Hematopoietic multipotent progenitor cell treated with erythropoietin and hydrocortisone succinate and interleukin-3 and kit ligand, for 17 days (in vitro differentiated cells): Measurements from ENCODE around the gene TGFBI.
"Not testable (repeated sequence)": the region's sequence is repeated elsewhere in the genome, so short reads cannot be mapped to it uniquely, and the experiment has no call there.

Experiments
- DNase-seq: peaks from one replicate; pipeline ENCODE4 v3.0.0-alpha.2; 2015; ENCODE audit warnings: low spot score

The TGFBI gene

DNA sequence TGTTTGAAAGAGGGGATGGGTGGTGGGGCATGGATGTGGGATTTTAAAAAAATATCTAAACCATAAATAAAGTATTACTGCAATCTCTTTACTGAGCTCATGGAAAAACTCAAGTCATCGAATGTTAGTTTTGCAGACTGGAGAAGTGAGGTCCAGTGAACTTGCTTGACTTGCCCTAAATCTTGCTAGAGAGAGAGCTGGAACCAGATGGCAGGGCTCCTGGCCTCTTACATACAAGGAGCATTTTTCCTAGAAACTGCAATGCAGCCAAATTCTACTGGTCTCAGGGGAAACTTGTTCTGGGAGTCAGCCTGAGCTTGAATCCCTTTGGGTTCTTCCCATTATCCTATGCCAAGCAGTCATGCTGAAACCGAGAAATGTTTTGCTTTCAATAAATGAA, 2.9 kb upstream of the TGFBI start:
- DNase-seq = no peak

DNA sequence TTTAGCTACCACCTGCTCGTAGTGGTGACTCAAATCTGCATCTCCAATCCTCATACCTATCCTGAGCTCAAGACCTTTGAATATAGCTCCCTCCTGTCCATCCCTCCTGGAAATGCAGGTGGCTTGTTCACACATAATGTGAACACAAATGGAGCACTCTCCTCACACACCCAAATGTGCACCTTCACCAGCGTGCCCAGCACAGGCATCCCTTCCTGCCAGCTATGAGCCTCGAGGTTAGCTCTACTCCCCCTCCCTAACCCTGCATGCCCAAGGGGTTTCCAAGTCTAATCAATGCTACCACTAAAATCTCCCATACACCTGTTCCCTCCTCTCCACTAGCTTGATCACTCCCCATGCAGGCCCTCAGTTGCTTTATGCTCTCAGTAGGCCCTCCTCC, 2.2 kb upstream of the TGFBI start:
- DNase-seq = no peak

DNA sequence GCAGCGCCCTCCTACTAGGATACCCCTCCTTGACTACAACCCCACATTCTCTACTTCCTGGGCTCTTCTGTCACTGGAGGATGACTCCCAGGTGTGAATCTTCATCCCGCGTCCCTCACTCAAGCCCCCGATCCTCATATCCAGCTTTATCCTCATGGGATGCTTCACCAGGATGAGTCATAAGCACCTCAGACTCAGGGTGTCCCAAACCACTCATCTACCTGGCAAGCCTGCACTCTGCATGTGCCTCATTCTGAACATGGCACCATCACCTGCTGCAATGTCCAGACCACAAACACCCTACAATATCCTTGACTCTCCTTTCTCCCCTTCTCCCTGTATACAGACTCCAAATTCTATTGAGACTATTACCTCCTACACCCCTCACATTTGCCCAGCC, 1.5 kb upstream of the TGFBI start:
- DNase-seq = no peak

DNA sequence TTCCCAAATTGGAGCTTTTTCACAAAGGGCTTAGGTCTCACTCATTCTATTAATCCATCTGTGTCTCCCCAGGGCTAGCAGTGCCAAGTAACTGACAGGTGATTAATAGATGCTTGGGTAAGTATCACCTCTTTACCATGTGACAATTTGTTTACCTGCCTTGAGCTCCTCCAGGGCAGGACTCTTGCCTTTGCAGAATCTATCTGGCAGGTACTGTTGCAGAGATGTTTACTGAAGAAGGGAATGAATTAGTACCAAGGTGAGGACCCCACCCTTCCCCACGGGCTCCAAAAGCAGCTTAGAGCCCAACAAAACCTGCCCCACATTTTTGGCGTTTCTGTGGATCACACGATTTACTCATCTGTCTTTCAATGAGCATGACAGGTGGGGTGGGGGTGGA, 698 bp upstream of the TGFBI start:
- no peak for DNase-seq

DNA sequence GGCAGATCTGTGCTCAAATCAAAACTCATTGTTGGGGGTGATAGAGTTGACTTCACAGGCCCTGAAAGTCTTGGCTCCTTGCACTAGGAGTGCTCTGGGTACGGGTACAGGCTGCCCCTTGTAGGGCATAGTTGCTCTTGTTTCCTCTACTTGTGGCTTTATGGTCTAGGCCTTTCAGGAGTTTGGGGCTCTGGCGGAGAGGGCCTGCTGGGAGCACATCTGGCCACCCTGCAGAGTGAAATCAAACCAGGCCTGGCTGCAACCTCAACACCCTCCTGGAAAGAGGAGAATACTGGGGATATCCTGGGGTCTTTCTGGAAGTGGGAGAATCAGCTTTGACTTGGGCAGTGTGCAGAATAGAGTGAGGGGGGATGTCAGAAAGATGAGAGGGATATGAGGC, 1.5 kb downstream of the TGFBI start:
- DNase-seq = no peak

DNA sequence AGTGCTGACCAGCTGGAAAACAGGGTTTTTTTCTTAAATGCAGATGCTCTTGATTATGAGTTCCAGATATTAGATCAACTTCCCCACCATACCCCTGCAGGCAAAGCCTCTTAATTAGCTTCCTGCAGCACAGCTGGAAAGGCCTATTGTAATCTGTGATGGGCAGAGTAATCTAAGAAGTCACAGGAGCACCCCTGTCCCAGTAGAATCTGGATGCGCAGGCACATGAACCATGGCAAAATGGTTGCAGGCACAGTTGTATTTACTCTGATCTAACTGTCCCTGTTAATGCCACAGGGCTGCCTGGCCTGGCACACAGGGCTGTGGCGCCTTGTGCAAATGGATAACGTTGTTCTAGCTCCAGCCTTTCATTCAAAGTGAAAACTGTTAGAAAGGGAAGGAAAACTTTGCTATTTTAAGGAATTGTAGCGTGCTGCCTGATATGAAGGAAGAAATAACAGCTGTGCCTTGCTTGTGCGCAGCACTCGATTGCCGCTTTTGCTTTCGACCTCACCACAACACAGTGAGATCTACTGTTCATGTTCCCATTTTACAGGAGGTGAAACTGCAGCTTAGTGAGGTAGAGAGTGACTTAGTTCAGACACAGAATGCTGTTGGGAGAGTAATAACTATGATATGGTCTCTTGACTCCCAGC, 2.3 kb downstream of the TGFBI start:
- no peak for DNase-seq

DNA sequence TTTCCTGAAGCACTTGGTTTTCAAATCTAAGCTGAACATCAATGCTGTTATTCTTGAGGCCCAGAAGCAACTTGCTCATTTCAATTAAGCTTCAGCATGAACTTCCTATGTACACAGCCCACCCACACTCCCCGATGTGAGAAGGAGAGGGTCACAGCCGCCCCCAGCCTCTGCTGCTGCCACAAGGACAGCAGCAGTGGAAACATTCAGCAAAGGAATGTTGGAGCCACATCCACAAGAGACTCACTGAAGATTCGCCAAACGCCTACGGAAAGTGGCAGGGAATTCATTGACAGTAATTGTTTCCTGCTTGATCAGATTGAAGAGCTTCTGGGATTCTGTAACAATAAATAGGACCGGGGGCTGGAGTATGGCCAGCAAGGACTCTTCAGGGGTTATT, 2.9 kb downstream of the TGFBI start:
- no peak for DNase-seq

DNA sequence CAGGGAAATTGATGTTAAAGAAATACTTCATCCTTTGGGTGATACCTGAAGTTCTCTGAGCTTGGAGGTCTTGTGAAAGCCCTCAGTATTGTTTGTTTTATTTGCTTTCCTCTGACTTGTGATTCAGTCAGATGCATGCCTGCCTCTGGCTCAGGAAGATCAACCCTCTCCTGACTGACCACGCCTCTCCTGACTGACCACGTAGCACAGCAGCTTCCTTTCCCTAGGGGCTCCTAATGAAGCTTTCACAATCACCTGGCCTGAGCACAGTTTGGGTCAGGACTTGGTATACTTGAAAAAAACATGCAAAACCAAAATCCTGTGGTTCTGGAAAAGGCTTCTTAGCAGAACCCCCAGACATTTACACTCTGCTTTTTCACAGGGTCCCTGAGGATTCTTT, 3.8 kb downstream of the TGFBI start:
- DNase-seq = no peak

DNA sequence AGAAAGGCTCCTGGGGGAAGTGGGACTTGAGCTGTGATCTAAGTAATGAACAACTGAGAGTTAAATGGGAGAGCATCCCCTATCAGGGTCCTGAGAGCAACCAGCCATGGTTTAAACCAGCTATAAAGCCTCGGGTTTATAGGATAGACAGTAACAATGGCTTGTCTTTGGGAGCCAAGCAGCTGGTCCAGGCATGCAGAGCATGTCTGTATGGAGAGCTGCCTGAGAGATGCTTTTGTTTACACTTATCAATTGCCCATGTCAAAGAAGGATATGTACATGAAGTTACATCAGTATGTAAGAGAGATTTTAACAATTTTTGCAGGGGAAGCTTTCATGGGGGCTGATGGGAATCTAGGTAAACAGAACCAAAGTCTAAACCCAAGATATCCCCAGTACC, 4.4 kb downstream of the TGFBI start:
- no peak for DNase-seq

DNA sequence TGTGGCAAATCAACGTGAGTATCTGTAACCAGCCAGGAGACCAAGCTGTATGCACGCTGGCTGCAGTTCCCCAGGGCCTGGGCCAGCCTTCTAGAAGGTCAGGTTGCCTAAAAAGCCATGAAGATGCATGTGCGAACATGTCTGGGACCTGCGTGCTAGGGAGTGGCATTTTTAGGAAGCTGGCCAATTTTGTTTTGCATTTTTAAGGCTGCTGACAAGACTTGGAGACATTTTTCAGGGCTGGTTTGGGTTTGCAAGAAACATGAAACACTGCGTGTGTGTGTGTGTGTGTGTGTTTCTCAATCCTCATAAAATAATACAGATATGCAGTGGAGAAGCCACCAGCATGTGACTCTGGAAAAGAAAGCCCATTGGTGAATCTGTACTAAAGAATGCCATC, 5.1 kb downstream of the TGFBI start:
- no peak for DNase-seq

DNA sequence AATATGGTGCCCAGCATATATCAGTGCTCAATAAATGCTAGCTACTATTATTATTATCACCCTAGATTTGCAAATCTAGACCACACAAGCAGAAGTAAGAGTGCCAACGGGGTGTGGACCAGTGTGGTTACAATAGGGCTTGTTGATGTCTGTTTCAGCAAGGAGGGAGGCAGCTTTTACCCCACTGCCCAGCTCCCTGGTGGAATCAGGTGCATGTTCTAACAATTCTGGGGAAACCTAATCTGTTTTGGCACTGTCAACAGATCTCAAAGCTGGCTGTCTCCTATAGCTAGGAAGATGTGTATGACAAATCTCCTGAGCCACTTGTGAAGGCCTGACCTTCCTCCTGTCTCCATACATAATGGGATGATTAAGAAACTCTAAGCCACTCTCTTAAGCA, 5.7 kb downstream of the TGFBI start:
- DNase-seq = no peak

DNA sequence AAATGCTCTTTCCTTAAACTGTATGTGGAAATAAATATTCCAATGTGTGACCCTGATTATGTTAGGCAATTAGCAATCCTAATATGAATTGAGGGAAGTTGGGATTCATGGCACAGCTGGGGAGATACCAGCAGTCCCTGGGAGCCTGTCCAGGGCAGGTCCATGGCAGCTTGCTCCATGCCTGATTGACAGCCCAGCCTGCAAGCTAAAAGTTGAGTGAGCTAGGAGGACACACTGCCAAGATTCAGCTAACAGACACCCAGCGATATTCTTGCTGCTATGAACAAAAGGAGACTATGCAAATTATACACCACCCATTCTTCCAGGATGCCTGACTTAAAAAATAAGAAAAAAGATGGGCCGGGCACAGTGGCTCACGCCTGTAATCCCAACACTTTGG, 6.2 kb downstream of the TGFBI start:
- DNase-seq = no peak

DNA sequence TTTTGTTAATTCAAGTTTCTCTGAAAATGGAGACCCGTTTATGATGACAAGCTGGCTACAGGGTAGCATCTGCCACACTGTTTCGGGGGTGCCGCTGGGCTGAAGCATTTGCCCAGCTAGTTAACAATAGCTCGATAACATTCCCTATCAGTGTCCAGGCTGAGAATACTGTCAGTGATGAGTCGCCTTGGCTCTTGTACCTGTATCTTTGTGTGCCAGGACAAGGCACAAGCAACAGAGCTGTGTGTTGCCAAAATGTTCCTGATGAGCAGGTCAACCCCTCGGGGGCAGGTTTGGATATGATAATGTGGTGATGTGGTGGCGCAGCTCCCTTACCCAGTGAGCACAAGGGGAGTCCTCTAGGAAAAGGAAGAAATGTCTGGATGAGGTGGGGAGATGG, 7.0 kb downstream of the TGFBI start:
- DNase-seq = no peak

DNA sequence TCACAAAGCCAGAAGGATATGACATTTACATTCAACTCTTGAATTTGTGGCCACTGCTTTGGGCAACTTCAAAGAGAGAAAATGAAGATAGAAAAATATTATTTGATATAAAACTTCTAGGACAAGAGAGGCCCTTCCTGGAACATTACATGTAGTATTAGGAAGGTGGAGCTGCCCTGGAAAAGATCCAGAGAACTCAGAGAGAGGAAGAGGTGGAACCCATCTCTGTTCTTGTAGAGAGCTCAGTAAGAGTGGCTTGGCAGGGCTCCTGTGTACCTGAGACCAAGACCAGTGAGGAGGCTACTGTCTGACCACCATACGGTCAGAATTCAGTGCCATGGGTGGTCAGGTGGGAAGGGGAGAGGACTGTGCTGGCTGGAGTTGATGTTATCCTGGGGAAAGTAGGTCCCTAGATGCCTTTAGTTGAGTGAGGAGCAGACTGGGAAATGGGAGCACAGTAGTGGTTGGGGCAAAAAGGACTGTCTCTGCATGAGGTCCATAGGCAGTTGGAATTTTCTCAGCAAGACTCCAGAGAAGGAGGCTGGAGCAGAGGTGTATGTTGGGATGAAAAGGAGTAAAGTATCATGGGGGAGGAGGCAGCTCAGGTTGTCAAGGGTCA, 7.6 kb downstream of the TGFBI start:
- no peak for DNase-seq

DNA sequence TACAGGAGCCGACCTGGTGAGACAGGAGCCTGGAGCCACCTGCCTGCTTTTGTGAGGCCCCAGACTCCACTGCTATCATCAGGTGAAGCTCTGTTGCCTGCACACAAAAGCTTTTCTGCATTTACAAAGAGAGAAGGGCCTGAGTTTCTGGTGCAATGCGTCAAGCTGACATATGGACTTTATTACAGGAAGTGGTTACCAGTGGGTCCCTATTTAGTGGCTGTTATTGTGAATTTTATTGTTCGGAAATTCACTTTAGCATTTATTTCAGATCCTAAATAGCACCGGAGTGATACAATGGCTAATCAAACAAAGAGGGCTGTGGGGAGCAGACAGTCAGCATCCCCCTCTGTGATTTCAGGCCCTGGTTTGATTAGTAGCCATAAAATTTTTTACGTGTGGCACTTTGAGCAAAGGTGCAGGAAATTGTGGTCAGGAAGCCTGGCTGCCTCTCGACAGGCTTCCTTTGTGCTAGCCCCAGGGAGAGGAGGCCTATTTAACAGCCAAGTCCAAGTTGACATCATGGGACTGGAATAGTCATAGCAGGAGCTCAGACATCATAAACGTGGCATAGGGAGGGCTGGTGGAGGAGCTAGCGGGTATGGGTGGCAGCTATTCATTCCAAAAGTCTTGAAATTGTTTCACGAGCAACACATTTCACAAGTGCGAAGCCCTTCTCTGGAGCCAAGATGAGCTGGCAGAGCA, 8.4 kb downstream of the TGFBI start:
- no peak for DNase-seq

DNA sequence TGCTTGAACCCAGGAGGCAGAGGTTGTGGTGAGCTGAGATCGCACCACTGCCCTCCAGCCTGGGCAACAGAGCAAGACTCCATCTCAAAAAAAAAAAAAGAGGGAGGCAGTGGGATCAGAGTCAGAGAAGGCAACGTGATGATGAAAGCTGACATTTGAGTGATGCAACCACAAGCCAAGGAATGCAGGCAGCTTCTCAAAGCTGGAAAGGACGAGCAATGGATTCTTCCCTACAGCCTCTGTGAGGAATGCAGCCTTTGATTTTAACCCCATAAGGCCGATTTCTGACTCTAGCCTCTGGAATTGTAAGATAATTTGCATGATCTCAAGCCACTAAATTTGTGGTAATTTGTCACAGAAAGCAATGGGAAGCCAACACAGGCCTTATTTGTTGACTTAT, 9.8 kb downstream of the TGFBI start:
- no peak for DNase-seq

DNA sequence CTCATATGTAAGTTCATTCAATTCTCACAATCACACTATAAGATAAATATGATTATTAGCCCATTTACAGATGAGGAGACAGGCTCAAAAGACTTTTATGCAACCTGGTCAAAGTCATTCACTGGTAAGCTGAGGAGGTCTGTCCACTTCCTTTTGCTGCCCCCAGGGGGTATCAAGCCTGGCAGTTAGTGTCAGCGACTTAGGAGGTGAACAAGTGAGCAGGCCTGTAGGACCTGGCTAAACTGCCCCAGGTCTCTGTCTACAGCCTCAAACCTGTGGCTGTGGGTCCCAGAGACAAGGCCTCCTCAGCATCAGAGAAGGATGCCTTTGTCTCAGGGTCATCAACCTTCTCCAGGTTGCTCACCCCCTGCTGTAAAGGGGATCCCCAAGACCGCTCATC, 10.4 kb downstream of the TGFBI start:
- no peak for DNase-seq

DNA sequence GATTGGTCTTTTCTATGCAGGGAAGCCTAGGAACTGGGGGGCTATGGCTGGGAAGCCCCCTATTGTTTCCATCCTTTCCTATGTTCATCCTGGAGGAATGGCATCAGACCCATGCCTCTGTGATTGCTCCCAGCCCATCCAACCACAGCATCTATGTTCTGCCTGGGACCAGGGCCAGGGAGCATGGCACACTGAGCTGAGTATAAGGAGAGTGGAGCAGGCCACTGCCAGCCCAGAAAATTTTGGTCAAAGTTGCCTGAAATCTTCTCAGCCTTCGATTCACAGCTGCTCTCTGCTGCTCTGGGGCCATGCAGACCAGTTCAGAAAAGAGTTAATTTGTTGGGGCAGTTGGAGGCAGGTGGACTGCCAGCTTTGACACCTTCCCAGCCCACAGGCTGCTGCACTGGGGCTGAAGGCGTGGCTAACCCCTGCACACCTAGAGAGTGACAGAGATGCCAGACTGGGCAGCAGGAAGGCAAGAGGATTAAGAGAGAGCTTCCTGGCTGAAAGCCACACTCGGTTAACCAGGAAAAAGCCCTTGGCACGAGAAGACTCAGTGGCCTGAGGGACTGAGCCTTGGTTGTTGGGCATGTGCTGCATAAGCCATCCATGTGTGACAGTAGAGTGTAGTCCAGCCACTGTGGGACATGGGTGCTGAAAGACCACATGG, 12.1 kb downstream of the TGFBI start:
- no peak for DNase-seq

DNA sequence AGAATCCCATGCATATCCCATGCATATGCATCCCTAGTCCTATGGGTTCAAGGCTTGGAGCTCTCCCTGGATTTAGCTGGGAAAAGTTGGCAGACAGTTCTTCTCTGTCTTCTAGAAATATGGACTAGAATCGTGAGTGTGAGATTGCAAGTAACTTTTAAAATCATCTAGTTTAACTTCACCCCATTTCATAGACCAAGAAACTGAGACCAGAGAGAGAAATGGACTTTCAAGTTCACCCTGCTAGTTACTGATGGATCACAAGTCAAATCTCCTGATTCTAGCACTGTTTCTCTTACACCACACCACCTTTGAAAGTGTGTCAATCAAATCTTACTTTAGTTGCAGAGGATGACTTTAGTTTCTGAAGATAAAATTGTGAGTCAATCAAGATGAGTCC, 13.4 kb downstream of the TGFBI start:
- no peak for DNase-seq

DNA sequence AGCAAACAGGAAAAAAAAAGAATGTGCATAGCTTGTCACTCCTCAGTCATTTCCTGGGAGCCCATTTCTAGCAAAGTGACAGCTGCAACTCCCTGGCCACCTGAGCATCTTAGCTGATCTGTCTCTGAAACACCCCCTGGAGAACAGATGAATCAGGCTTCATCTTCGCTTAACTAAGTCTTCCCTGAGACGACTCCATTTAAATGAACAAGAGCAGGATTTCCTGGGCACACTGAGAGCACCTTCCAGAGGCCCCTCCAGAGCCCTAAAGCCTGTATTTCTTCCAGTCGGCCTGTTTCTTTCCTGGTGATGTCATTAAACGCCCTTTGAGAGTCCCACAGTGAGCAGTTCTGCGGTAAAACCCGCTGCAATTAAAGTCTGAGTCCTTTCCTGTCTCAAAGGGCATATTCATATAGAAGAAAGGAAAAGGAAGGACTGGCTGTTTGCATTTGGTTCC, 13.9 kb downstream of the TGFBI start:
- DNase-seq = no peak

DNA sequence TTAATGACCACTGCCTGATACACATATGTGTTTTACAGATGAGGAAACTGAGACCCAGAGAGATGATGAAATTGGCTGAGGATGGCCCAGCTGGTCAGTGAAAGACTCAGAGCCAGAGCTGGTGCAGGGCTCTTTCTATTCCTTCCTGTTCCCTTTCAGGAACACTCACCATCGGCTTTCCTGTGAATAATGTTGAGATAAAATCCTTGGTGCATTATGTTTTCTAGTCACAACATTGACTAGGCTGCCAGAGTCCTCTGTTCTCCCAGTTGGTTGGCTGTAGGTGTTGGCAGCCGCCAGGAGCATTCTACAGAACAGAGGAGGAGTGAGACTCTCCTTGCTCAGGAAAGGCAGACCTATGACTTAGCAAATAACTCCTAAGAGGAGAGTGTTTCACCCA, 14.8 kb downstream of the TGFBI start:
- DNase-seq = no peak

DNA sequence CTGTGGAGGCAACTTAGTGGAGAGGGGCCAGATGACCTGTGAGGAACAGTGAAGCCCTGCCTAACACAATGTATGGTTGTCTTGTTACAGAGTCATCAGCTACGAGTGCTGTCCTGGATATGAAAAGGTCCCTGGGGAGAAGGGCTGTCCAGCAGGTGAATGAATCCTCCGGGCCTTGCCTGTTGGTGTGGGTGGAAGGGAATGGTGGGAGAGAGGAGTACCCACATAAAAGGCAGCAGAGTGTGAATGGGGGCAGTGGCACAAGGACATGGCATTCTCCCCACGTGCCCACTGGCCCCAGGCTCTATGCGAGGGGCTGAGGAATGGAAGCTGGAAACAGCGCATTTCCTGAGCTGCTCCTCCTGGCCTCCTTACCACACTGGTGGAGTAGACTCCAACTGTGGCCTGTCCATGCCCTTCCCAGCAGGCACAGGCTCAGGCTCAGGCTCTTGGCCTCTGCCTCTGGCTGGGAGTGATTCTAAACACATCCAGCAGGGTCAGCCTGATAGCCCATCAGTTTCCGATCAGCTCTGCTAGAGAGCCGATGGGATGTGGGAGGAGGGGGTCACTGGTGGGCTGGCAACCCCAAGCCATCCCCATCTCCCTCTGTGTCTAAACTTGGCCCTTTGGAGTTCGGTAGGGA, 15.3 kb downstream of the TGFBI start:
- no peak for DNase-seq

DNA sequence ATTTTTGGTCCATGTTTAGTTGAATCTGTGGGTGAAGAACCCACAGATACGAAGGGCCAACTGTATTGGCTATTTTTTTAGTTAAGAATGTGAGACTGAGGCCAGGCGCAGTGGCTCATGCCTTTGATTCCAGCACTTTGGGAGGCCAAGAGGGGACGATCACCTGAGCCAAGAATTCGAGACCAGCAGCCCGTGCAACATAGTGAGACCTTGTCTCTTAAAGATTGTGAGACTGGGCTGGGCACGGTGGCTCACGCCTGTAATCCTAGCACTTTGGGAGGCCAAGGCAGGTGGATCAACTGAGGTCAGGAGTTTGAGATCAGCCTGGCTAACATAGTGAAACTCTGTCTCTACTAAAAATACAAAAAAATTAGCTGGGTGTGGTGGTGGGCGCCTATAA, 16.2 kb downstream of the TGFBI start:
- DNase-seq = not testable (repeated sequence)
